ENCODE data around the gene DISP2.

DNA sequence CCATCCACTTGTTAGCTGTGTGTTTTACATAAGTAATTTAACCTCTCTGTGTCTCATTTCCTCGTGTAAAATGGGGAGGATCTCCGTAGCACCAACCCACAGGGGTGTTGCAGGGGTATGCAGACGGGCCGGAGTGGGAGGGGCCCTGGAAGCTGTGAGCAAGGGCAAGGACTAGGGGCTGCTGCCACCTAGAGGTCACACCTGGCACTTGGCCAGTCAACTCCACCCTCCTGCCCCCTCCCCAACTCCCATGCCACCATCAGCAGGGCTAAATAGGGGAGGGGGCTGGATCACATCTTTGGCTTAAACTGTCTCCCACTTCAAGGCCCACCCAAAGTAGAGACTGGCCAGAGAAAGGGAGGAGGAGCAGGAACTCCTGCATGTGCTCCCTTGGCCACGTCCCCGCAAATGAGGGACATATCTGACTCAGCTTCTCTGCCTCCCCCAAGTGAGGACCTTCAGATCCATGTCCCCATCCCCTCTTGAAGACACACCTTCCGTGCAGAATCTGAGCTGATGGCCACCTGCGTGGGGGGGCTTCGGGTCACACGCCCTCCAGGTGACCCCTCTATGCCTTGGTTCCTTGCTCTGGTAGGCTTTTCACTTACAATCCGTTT lies 19.9 kb upstream of the DISP2 start:
- TF ChIP-seq, protein P1, sequence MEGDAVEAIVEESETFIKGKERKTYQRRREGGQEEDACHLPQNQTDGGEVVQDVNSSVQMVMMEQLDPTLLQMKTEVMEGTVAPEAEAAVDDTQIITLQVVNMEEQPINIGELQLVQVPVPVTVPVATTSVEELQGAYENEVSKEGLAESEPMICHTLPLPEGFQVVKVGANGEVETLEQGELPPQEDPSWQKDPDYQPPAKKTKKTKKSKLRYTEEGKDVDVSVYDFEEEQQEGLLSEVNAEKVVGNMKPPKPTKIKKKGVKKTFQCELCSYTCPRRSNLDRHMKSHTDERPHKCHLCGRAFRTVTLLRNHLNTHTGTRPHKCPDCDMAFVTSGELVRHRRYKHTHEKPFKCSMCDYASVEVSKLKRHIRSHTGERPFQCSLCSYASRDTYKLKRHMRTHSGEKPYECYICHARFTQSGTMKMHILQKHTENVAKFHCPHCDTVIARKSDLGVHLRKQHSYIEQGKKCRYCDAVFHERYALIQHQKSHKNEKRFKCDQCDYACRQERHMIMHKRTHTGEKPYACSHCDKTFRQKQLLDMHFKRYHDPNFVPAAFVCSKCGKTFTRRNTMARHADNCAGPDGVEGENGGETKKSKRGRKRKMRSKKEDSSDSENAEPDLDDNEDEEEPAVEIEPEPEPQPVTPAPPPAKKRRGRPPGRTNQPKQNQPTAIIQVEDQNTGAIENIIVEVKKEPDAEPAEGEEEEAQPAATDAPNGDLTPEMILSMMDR (conservative IDR thresholded peaks at IDR 0.05) = peak; percentile 88
- no peak for TF ChIP-seq EZH2 (IDR thresholded peaks at IDR 0.05; ENCODE audit: low read depth)
